ENCODE data around the gene VDR.

Gene VDR

GRCh38 chr12:47945341-47945728 is 40.5 kb upstream of the VDR start:
- H3K4me3 ChIP-seq (ENCODE audit: low read length): no peak overlapping the region
- no peak overlapping the region for H3K27ac ChIP-seq (ENCODE audit: low read depth, low read length)
- H3K4me1 ChIP-seq (ENCODE audit: control insufficient read depth, low read length): 0 out of 2 replicates have a peak, but pooled peaks cover 4% of the 10 kb centered on the region
- H4K20me1 ChIP-seq (ENCODE audit: control insufficient read depth, insufficient read depth, low read depth, low read length): no peaks in the 10 kb centered on the region
- H3K36me3 ChIP-seq (ENCODE audit: control insufficient read depth, low read length): no peaks in the 10 kb centered on the region
- no peaks in the 10 kb centered on the region for H3K9me2 ChIP-seq (replicated peaks; ENCODE audit: control insufficient read depth, low read length)
- H3K27me3 ChIP-seq (ENCODE audit: control insufficient read depth, low read length): peaks cover 2% of the 10 kb centered on the region; the same call in 1 of the 2 replicates
- H3K4me2 ChIP-seq (ENCODE audit: low read length): no peak overlapping the region
- H3F3A ChIP-seq (ENCODE audit: control insufficient read depth, insufficient read depth): no peaks in the 10 kb centered on the region
- H3K9me3 ChIP-seq (ENCODE audit: control insufficient read depth, insufficient read depth, low read length): no peaks in the 10 kb centered on the region
- H3K79me2 ChIP-seq (ENCODE audit: control insufficient read depth, low read length): no peaks in the 10 kb centered on the region
- TF ChIP-seq CTCF (IDR thresholded peaks at IDR 0.05; ENCODE audit: low read depth, low read length, poor library complexity, severe bottlenecking): no peak
- TF ChIP-seq EZH2phosphoT487 (IDR thresholded peaks at IDR 0.05; ENCODE audit: borderline replicate concordance, low read length): no peak

DNA sequence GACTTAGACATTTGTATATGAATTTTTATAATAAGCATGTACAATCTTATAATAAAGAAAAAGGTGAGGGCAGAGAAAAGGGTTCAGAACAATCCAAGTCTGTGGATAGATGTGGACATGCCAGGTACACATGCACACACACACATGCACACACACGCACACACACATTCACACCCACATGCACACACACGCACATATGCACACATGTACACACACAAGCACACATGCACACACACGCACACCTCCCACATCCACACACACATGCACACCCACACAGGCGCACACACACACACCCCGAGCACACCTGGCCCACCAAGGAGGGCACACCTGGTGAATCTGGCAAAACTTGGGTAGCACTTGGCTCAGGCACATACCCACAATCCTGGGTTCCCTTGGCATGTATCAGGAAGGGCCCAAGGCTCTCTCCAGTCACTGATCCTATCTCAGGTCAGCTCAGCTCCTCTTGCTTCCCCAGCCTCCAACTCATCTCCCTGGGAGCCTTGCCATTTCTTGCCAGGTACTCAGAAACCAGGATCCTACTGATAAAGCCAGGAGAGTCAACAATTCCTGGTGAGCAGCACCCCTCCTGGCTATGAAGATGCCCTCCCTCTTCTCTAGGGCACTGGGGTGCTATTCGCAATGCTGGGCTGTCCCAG is 40.0 kb upstream of the VDR start:
- H3K79me2 ChIP-seq (ENCODE audit: control insufficient read depth, low read length): no peaks in the 10 kb centered on the region
- peaks cover 2% of the 10 kb centered on the region; the same call in 1 of the 2 replicates for H3K27me3 ChIP-seq (ENCODE audit: control insufficient read depth, low read length)
- no peaks in the 10 kb centered on the region for H4K20me1 ChIP-seq (ENCODE audit: control insufficient read depth, insufficient read depth, low read depth, low read length)
- H3K4me3 ChIP-seq (ENCODE audit: low read length): no peak overlapping the region
- no peak overlapping the region for H3K4me2 ChIP-seq (ENCODE audit: low read length)
- TF ChIP-seq CTCF (IDR thresholded peaks at IDR 0.05; ENCODE audit: low read depth, low read length, poor library complexity, severe bottlenecking) (no peak), EZH2phosphoT487 (IDR thresholded peaks at IDR 0.05; ENCODE audit: borderline replicate concordance, low read length) (no peak)
- no peaks in the 10 kb centered on the region for H3K9me3 ChIP-seq (ENCODE audit: control insufficient read depth, insufficient read depth, low read length)
- H3K36me3 ChIP-seq (ENCODE audit: control insufficient read depth, low read length): no peaks in the 10 kb centered on the region
- H3K4me1 ChIP-seq (ENCODE audit: control insufficient read depth, low read length): 0 out of 2 replicates have a peak, but pooled peaks cover 4% of the 10 kb centered on the region
- H3K9me2 ChIP-seq (replicated peaks; ENCODE audit: control insufficient read depth, low read length): no peaks in the 10 kb centered on the region
- H3F3A ChIP-seq (ENCODE audit: control insufficient read depth, insufficient read depth): no peaks in the 10 kb centered on the region
- no peak overlapping the region for H3K27ac ChIP-seq (ENCODE audit: low read depth, low read length)

DNA sequence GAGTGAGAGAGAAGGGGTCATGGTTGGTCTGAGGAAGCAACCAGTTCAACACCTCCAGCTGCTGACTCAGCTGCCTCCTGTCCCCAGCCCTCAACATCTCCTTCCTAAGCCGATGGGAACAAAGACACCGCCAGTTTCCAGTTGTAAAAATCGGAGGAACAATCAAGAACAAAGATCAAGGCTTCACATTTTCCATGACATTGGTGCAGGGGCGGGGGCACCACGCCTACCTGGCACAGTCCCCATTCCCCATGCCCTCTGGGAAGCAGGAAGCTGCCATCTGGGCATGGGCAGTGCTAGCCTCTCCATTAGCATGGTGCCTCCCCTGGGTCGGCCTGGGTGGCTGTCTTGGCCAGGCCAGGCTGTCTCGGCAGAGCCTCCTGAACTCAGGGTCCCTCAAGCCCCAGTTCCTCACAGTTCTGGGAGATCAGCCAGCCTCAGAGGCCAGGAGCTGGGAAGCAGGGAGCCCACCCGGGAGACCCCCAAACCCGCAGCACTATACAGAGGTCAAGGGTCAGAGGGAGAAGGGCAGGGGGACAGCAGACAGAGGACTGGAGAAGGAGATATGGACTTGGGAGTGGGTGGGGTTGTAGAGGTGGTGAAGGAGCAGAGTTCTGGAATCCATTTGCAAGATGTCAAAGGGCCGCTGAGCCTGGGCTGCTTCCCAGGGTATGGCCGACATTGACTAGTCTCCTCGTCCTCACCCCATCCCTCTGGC is 39.0 kb upstream of the VDR start:
- H3K9me3 ChIP-seq (ENCODE audit: control insufficient read depth, insufficient read depth, low read length): no peaks in the 10 kb centered on the region
- peaks cover 2% of the 10 kb centered on the region; the same call in 1 of the 2 replicates for H3K27me3 ChIP-seq (ENCODE audit: control insufficient read depth, low read length)
- no peak overlapping the region for H3K4me3 ChIP-seq (ENCODE audit: low read length)
- H3F3A ChIP-seq (ENCODE audit: control insufficient read depth, insufficient read depth): no peaks in the 10 kb centered on the region
- no peaks in the 10 kb centered on the region for H3K9me2 ChIP-seq (replicated peaks; ENCODE audit: control insufficient read depth, low read length)
- 0 out of 2 replicates have a peak, but pooled peaks cover 4% of the 10 kb centered on the region for H3K4me1 ChIP-seq (ENCODE audit: control insufficient read depth, low read length)
- H4K20me1 ChIP-seq (ENCODE audit: control insufficient read depth, insufficient read depth, low read depth, low read length): no peaks in the 10 kb centered on the region
- H3K27ac ChIP-seq (ENCODE audit: low read depth, low read length): no peak overlapping the region
- no peak for TF ChIP-seq CTCF (IDR thresholded peaks at IDR 0.05; ENCODE audit: low read depth, low read length, poor library complexity, severe bottlenecking)
- TF ChIP-seq EZH2phosphoT487 (IDR thresholded peaks at IDR 0.05; ENCODE audit: borderline replicate concordance, low read length): no peak
- no peaks in the 10 kb centered on the region for H3K36me3 ChIP-seq (ENCODE audit: control insufficient read depth, low read length)
- H3K4me2 ChIP-seq (ENCODE audit: low read length): no peak overlapping the region
- no peaks in the 10 kb centered on the region for H3K79me2 ChIP-seq (ENCODE audit: control insufficient read depth, low read length)
